Stimulated activated CD4-positive, alpha-beta T cell treated with anti-CD3 and anti-CD28 coated beads, TNF-alpha, amount 100 ng/mL, for 48 hours (primary cell): ENCODE results near the gene PGAP3.
"Not testable (repeated sequence)": the region's sequence is repeated elsewhere in the genome, so short reads cannot be mapped to it uniquely, and the experiment has no call there.

Source experiments
- DNase-seq, 3 donors: peaks; one replicate each; pipeline ENCODE4 v3.0.0-alpha.2; 2020; ENCODE audit warnings: low read depth in 3 of 3

The PGAP3 gene

GRCh38 chr17:39715375-39716072 is 27.7 kb upstream of the PGAP3 start:
- no peak for DNase-seq

GRCh38 chr17:39714234-39714633 is 26.4 kb upstream of the PGAP3 start:
- DNase-seq: no peak

- DNase-seq: no peak
These were observed 24.0 kb upstream of the PGAP3 start for GRCh38 chr17:39711851-39712250.

DNA sequence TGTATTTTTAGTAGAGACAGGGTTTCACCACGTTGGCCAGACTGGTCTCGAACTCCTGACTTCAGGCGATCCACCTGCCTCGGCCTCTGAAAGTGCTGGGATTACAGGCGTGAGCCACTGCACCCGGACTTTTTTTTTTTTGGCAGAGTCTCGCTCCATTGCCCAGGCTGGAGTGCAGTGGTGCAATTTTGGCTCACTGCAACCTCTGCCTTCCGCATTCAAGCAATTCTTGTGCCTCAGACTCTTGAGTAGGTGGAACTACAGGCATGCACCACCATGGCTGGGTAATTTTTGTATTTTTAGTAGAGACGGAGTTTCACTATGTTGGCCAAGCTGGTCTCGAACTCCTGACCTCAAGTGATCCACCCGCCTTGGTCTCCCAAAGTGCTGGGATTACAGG is 23.2 kb upstream of the PGAP3 start:
- not testable (repeated sequence) for DNase-seq

GRCh38 chr17:39709998-39710964 is 22.4 kb upstream of the PGAP3 start:
- no peak for DNase-seq

- DNase-seq: no peak
These were observed 21.6 kb upstream of the PGAP3 start for GRCh38 chr17:39709319-39709997.

DNA sequence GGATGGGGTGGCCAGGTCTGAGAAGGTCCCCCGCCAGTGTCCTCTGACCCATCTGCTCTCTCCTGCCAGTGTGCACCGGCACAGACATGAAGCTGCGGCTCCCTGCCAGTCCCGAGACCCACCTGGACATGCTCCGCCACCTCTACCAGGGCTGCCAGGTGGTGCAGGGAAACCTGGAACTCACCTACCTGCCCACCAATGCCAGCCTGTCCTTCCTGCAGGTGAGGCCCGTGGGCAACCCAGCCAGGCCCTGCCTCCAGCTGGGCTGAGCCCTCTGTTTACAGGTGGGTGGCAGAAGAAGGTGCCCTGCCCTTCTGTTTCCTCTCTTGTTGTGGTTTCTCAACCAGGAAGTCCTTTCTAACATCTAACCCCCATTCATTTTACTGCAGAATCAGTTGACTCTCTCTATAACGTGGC is 19.1 kb upstream of the PGAP3 start:
- no peak for DNase-seq

GRCh38 chr17:39706383-39706782 is 18.5 kb upstream of the PGAP3 start:
- DNase-seq: no peak

DNA sequence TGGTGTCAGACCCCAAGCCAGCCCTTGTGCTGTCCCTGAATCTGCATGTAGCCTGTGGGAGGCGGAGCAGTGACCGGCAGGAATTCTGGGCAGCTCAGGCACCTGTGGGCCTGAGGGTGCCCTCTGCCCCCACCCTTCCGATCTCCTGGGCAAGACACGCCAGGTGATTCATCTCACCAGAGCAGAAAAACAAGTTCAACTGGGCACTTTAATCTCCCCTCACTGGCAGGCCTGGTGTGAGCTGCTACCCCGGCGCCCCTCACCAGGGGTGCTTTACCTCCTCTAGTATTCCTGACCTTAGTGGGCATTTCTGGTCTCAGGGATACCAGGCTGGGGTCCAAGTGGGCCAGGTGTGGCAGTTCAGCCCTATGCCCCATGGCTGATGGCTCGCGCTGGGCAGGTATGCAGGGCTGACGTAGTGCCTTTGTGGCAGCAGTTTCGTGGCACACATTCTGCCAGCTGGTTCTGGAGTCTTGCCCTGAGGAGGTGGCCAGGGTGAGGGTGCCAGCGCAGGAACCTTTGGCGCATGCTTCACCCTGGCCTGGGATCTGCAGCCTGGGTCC is 18.0 kb upstream of the PGAP3 start:
- no peak for DNase-seq

GRCh38 chr17:39704821-39705551 is 17.1 kb upstream of the PGAP3 start:
- DNase-seq: no peak

GRCh38 chr17:39703913-39704312 is 16.1 kb upstream of the PGAP3 start:
- no peak for DNase-seq

GRCh38 chr17:39702901-39703893 is 15.3 kb upstream of the PGAP3 start:
- no peak for DNase-seq

DNA sequence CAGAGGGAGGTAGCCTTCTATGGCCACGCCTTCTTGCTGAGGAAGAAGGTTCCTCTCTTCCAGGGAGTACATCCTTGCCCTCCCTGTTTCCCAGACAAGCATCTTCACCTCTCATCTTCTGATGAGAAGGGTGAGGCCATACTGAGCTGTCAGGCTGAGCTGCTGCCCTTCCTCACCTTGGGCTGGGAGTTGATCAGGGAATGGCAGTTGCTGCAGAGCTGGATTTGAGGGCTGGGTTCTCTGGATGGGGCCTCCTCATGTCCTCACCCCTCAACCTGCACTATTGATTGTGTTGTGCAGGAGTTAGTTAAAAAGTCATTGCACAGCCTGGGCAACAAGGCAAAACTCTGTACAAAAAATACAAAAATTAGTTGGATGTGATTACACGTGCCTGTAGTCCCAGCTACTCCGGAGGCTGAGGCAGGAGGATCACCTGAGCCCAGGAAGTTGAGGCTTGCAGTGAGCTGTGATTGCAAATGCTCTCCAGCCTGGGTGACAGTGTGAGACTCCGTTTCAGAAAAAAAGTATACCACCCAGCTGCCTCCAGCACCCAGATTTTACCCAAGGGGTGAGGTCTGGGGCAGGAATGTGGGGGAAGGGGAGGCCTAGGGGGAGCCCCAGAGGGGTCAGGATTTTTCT is 14.0 kb upstream of the PGAP3 start:
- no peak for DNase-seq

DNA sequence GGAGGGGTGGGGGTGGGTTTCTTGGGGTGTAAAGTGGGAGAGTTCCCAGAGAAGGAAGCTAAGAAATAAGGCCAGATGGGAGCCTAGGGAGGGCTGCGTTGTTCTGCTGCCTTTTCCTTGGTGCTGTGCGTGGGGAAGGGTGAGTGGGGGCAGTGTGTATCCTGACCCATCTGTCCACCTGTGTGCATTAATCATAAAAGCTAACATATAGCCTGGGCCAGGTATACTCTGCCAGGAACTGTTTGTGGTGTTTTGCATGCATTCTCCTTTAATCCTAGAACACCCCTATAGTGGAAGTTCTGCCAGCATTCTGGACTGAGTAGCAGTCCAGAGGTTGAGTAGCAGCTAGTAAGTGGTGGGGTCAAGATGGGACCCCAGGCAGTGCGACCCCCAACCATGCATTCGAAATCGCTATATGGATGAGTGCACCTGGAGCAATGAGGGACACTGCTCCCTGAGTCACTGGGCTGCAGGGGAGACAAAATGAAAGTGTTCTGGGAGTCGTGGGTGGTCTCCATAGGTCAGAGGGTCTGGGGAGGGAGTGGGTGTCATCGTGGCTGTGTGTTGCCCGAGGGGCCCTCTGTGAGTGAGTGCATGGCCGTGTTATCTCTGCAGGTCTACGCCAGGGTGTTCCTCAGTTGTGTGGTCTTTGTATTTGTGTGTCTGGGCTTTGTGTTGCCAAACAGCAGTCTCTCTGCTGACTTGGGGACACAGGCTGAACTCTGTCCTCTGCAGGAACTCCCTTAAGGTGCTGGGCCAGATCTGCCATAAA is 13.3 kb upstream of the PGAP3 start:
- DNase-seq: no peak

GRCh38 chr17:39700148-39700987 is 12.5 kb upstream of the PGAP3 start:
- DNase-seq: no peak

DNA sequence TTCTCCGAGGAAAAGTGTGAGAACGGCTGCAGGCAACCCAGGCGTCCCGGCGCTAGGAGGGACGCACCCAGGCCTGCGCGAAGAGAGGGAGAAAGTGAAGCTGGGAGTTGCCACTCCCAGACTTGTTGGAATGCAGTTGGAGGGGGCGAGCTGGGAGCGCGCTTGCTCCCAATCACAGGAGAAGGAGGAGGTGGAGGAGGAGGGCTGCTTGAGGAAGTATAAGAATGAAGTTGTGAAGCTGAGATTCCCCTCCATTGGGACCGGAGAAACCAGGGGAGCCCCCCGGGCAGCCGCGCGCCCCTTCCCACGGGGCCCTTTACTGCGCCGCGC is 11.9 kb upstream of the PGAP3 start, which contains the start of gene ERBB2:
Gene ERBB2, plus strand, starts transcription at position 247 of the 330 bp plus-strand sequence. CDS start 175 bp downstream, outside the sequence.
- no peak for DNase-seq

DNA sequence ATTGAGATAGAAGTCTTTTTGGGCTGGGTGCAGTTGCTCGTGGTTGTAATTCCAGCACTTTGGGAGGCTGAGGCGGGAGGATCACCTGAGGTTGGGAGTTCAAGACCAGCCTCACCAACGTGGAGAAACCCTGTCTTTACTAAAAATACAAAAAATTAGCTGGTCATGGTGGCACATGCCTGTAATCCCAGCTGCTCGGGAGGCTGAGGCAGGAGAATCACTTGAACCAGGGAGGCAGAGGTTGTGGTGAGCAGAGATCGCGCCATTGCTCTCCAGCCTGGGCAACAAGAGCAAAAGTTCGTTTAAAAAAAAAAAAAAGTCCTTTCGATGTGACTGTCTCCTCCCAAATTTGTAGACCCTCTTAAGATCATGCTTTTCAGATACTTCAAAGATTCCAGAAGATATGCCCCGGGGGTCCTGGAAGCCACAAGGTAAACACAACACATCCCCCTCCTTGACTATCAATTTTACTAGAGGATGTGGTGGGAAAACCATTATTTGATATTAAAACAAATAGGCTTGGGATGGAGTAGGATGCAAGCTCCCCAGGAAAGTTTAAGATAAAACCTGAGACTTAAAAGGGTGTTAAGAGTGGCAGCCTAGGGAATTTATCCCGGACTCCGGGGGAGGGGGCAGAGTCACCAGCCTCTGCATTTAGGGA is 11.4 kb upstream of the PGAP3 start:
- not testable (repeated sequence) for DNase-seq
